ENCODE results near the gene MBNL3. TPM values are rescaled to one million over a fixed set of nuclear protein-coding genes. Genes with fewer than 3 reads are reported as not detected.

MBNL3 gene
- total RNA-seq, 1 donor from 2014 or later = 3.0 TPM

DNA sequence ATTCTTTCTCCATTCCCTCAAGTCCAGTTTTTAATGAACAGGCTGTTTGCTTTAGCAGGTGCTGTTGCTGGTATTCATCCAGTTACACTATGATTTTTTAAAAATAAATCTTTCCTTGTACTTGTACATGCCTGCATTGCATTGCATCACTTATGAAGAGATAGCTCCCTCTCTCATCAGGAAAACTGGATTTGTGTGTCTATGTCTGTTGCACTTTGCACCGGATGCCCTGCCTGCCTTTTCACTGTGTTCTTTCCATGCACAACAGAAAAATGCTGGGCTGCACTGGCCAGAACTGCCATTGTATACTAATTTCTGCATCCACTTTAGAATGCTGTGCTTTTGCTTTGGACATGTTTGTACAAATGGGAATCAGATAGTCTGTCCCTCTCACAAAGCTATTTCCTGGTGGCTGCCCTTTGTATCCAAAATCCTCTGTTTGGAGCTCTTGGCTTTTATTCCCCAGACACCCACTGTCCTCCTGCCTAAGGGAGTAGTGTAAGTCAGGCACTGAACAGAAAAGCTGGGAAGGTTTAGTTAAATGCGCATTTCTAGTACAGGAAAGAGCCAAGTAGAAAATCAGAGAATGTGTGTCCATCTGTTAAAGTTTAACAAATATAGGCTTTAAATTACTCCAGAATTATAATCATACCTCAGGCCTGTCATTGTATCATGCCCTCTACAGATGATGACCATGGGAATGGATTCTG, 119.1 kb downstream of the MBNL3 start:
- H3K36me3 ChIP-seq (ENCODE audit: control insufficient read depth, insufficient read depth, low read length) = no peaks in the 10 kb centered on the region
- DNase-seq (ENCODE audit: low read depth) = no peak
- TF ChIP-seq, protein P1, sequence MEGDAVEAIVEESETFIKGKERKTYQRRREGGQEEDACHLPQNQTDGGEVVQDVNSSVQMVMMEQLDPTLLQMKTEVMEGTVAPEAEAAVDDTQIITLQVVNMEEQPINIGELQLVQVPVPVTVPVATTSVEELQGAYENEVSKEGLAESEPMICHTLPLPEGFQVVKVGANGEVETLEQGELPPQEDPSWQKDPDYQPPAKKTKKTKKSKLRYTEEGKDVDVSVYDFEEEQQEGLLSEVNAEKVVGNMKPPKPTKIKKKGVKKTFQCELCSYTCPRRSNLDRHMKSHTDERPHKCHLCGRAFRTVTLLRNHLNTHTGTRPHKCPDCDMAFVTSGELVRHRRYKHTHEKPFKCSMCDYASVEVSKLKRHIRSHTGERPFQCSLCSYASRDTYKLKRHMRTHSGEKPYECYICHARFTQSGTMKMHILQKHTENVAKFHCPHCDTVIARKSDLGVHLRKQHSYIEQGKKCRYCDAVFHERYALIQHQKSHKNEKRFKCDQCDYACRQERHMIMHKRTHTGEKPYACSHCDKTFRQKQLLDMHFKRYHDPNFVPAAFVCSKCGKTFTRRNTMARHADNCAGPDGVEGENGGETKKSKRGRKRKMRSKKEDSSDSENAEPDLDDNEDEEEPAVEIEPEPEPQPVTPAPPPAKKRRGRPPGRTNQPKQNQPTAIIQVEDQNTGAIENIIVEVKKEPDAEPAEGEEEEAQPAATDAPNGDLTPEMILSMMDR (IDR thresholded peaks at IDR 0.05; ENCODE audit: insufficient read depth, low read length, poor library complexity, severe bottlenecking) = no peak
- H3K27me3 ChIP-seq (ENCODE audit: control insufficient read depth, insufficient read depth, low read length) = no peaks in the 10 kb centered on the region
- no peak overlapping the region for H3K4me3 ChIP-seq (ENCODE audit: low read depth, low read length)

DNA sequence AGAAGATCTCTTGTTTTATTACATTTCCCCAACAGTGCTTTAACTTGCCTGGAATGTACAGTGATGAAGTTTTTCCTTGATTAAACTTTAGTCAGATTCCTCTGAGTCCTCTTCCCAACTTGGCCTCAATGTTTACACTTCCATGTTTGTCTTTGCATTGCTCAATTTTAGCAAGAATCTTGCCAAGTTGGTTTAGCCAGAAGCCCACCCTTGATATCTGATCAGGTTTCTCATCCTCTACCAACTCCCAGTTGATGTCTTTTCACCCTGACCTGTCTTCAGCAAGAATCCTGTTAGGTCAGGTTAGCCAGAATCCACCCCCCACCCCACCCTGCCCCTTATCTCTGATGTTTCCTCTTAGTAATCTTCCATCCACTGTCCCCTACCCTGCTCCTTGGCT, 120.9 kb downstream of the MBNL3 start:
- no peaks in the 10 kb centered on the region for H3K27me3 ChIP-seq (ENCODE audit: control insufficient read depth, insufficient read depth, low read length)
- no peaks in the 10 kb centered on the region for H3K36me3 ChIP-seq (ENCODE audit: control insufficient read depth, insufficient read depth, low read length)
- no peak for DNase-seq (ENCODE audit: low read depth)
- H3K4me3 ChIP-seq (ENCODE audit: low read depth, low read length) = no peak overlapping the region
- TF ChIP-seq, protein P1 (IDR thresholded peaks at IDR 0.05; ENCODE audit: insufficient read depth, low read length, poor library complexity, severe bottlenecking) = no peak

DNA sequence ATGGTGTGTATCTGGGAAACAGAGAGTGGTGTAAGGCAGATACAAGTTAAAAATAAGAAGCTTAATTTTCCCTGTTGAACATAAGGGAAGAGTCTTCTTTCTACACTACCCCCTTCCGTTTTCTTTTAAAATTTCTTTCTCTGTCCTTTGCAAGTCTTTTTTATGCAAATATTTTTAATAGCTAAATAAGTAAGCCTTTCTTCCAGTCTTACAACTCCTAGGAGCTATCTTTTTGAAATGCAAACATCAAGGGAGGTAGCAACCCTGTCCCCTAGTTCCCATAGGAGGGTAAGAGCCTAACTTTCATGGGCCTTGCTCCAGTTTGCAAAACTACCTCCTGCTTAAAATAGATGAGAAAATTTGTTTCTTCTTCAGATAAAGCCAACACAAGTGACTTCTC, 121.5 kb downstream of the MBNL3 start:
- DNase-seq (ENCODE audit: low read depth) = no peak
- TF ChIP-seq, protein P1 (IDR thresholded peaks at IDR 0.05; ENCODE audit: insufficient read depth, low read length, poor library complexity, severe bottlenecking) = no peak

DNA sequence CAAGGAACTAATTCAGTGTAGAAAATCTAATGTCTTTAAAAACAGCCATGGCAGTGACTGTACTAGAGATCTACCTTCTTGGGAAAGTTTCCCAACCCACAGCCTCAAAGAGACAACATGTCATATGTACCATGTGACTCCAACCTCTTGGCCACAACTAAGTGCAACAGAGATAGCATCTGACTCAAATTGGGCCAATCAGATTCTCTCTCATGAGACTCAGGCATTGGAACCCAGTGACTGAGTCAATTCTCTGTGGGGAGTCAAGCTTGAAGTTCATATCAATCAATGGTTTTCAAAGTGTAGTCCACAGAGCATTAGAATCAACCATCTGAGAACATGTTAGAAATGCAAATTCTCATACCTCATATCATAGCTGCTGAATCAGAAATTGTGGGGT, 123.3 kb downstream of the MBNL3 start:
- DNase-seq (ENCODE audit: low read depth) = no peak
- H3K27me3 ChIP-seq (ENCODE audit: control insufficient read depth, insufficient read depth, low read length) = no peaks in the 10 kb centered on the region
- no peaks in the 10 kb centered on the region for H3K36me3 ChIP-seq (ENCODE audit: control insufficient read depth, insufficient read depth, low read length)
- H3K4me3 ChIP-seq (ENCODE audit: low read depth, low read length) = no peak overlapping the region
- TF ChIP-seq, protein P1 (IDR thresholded peaks at IDR 0.05; ENCODE audit: insufficient read depth, low read length, poor library complexity, severe bottlenecking) = no peak

More for the DNA sequence above, 121.5 kb downstream of the MBNL3 start:
- Histone ChIP-seq H3K36me3 (ENCODE audit: control insufficient read depth, insufficient read depth, low read length) (no peaks in the 10 kb centered on the region), H3K4me3 (ENCODE audit: low read depth, low read length) (no peak overlapping the region), H3K27me3 (ENCODE audit: control insufficient read depth, insufficient read depth, low read length) (no peaks in the 10 kb centered on the region)

DNA sequence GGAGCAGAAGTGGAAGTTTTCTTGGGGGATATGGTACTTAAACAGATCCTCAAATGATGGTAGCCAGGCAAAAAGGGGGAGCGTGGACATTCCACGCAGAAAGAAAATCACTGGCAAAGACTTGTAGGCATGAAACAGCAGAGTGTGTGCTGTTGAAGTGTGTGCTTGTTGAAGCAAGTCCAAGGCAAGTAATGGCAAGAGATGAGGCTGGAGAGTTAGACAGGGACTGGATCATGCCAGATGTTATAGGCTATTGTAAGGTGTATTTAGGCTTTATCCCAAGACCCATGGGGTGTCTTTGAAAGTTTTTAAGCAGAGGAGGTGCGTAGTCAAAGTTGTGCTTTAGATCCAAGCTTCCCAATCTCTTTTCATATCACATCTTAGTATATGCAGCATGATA, 124.5 kb downstream of the MBNL3 start:
- no peaks in the 10 kb centered on the region for H3K27me3 ChIP-seq (ENCODE audit: control insufficient read depth, insufficient read depth, low read length)
- TF ChIP-seq, protein P1 (IDR thresholded peaks at IDR 0.05; ENCODE audit: insufficient read depth, low read length, poor library complexity, severe bottlenecking) = no peak
- H3K36me3 ChIP-seq (ENCODE audit: control insufficient read depth, insufficient read depth, low read length) = no peaks in the 10 kb centered on the region
- no peak for DNase-seq (ENCODE audit: low read depth)
- H3K4me3 ChIP-seq (ENCODE audit: low read depth, low read length) = no peak overlapping the region

DNA sequence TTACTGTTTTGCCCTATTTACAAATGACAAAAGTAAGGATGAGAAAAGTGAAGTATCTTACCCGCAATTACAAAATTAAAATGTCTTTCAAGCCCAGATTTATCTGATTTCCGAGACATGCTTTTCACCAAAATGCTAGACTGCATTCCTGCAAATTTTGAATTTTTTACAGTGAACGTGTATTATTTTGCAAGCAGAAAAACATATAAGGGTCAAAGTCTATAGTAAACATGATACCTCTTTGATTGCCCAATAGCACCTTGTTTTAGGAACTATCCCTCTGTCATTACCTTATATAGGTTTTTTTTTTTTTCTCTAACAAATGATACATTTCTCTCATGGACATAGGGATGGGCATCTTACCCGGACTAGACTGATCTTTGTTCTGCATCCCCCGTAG, 135.4 kb downstream of the MBNL3 start:
- DNase-seq (ENCODE audit: low read depth) = no peak
- TF ChIP-seq, protein P1 (IDR thresholded peaks at IDR 0.05; ENCODE audit: insufficient read depth, low read length, poor library complexity, severe bottlenecking) = no peak
- Histone ChIP-seq H3K36me3 (ENCODE audit: control insufficient read depth, insufficient read depth, low read length) (no peaks in the 10 kb centered on the region), H3K4me3 (ENCODE audit: low read depth, low read length) (no peak overlapping the region), H3K27me3 (ENCODE audit: control insufficient read depth, insufficient read depth, low read length) (no peaks in the 10 kb centered on the region)
